Psoas muscle (tissue), 8 donors: ENCODE measurements around the gene CISH. TPM values are rescaled to one million over a fixed set of nuclear protein-coding genes. Genes with fewer than 3 reads are reported as not detected.

Experiments
- ATAC-seq, 4 donors: fragments of 200-7000 bp; cut with Tn5 transposase; one replicate each; pipeline ENCODE4 v1.9.1; 2020; ENCODE audit warnings: moderate library complexity in 3 of 4, mild to moderate bottlenecking in 2 of 4
- DNase-seq, 2 donors: peaks; one replicate each; pipeline ENCODE4 v3.0.0-alpha.2; 2020
- H3K27ac ChIP-seq: fragments of 200-600 bp; one replicate; pipeline ENCODE4 v1.8.0; 2022
- H3K27me3 ChIP-seq, 3 donors: fragments of 200-600 bp in 1 of 3; one replicate each; pipeline versions ENCODE4 v1.6.1 to v1.8.0; 2013 to 2022; ENCODE audit warnings: low read length in 2 of 3, mild to moderate bottlenecking in 2 of 3, moderate library complexity in 1 of 3; ENCODE audit not compliant: insufficient read depth in 3 of 3
- H3K36me3 ChIP-seq, 2 donors: fragments of 200-600 bp in 1 of 2; one replicate each; pipeline versions ENCODE4 v1.6.1 to v1.8.0; 2013 to 2022; ENCODE audit warnings: low read depth in 1 of 2, mild to moderate bottlenecking in 1 of 2, moderate library complexity in 1 of 2; ENCODE audit not compliant: insufficient read depth in 1 of 2
- H3K4me1 ChIP-seq: fragments of 200-600 bp; one replicate; pipeline ENCODE4 v1.8.0; 2022
- H3K4me3 ChIP-seq: fragments of 200-600 bp; one replicate; pipeline ENCODE4 v1.8.0; 2022; ENCODE audit warnings: mild to moderate bottlenecking
- H3K9me3 ChIP-seq: fragments of 200-600 bp; one replicate; pipeline ENCODE4 v1.8.0; 2022
- CTCF ChIP-seq: fragments of 200-600 bp; IDR thresholded peaks from one replicate; pipeline ENCODE4 v1.8.0; 2022; ENCODE audit warnings: antibody characterized with exemption
- WGBS, 3 donors: extraction: QIAGEN DNeasy Blood & Tissue Kit; methylation state at CpG; one replicate each; pipeline versions ENCODE4 v1.1.6 to v1.1.7; 2013; 5-methylcytosine and 5-hydroxymethylcytosine counted together
- intact Hi-C, 2 donors: fragments of 100-400 bp; cut with DNase I; formaldehyde crosslinking; loops; one replicate each; pipeline versions ENCODE4 v1.11.0 to v1.14.2; 2022
- polyA plus RNA-seq, 3 donors: library from polyadenylated mRNA; stranded (reverse); fragments of 200-250 nt; gene quantifications; one replicate each; pipeline ENCODE4 v1.2.3, GENCODE V29; 2013
- total RNA-seq, 4 donors: library from RNA; stranded (reverse); fragmentation: NEBNext Ultra II Directional in 2 of 4; extraction: Animal tissue kit (Norgen Biotek cat#: 25700) in 2 of 4; gene quantifications; one replicate each; pipeline versions ENCODE4 v1.2.1 to v1.2.4, GENCODE V29; 2021 to 2023
- donor health status: healthy with polysubstance abuse.
- donor health status: DM: no; HTN: no; CAD: no; lungs with moderate emphysema.
- donor health status: Bipolar disorder and iron deficiency.
- donor health status: healthy.
- donor health status: DM: yes; HTN: yes; CAD: no.
- donor health status: DM: no; HTN: no; CAD: no.
- donor health status: DM: no; HTN: no; CAD: no.
- donor health status: DM: yes; HTN: yes; CAD: no.

CISH gene
- total and polyA plus RNA-seq, 7 donors: 12.8 to 75.1 (median 26.3) TPM

- 22 to 90% (median 54%) methylated on average over 1 of the region's 1 CpG for WGBS, 3 donors
- Histone ChIP-seq H3K9me3 (no peaks in the 10 kb centered on the region), H3K4me1 (peaks cover 30% of the 10 kb centered on the region), H3K4me3 (no peak overlapping the region), H3K27ac (peak overlapping the region; percentile 61), H3K27me3 (no peaks in the 10 kb centered on the region), H3K36me3 (peaks cover 9 to 38% of the 10 kb centered on the region in 2 donors)
- intact Hi-C loops: no loop called here
- TF ChIP-seq CTCF: no peak
- ATAC-seq: peak in 1 of 4 donors; percentile 11
- no peak for DNase-seq
Observed at GRCh38 chr3:50650018-50650417, 38.4 kb upstream of the CISH start.

GRCh38 chr3:50649451-50649931, 37.9 kb upstream of the CISH start:
- intact Hi-C loops: no loop called here
- DNase-seq: peak in 1 of 2 donors; percentile 68
- ATAC-seq: peak; percentile 25 to 66 (median 52)
- Histone ChIP-seq H3K4me3 (no peak overlapping the region), H3K9me3 (no peaks in the 10 kb centered on the region), H3K27me3 (no peaks in the 10 kb centered on the region), H3K27ac (peak overlapping the region; percentile 61), H3K36me3 (peaks cover 9 to 43% of the 10 kb centered on the region in 2 donors), H3K4me1 (peaks cover 30% of the 10 kb centered on the region)
- TF ChIP-seq CTCF: no peak
- WGBS, 3 donors: 25 to 34% (median 30%) methylated on average over 8 of the region's 8 CpGs

- peak in 2 of 4 donors; percentile 1 for ATAC-seq
- H3K27ac ChIP-seq: peak overlapping the region; percentile 61
Observed at GRCh38 chr3:50648944-50649343, 37.4 kb upstream of the CISH start.

GRCh38 chr3:50648313-50648712, 36.7 kb upstream of the CISH start:
- Histone ChIP-seq H3K27ac (peak overlapping the region; percentile 61), H3K9me3 (no peaks in the 10 kb centered on the region), H3K36me3 (peaks cover 11 to 55% of the 10 kb centered on the region in 2 donors), H3K4me1 (peaks cover 30% of the 10 kb centered on the region), H3K4me3 (no peak overlapping the region), H3K27me3 (no peaks in the 10 kb centered on the region)
- no peak for DNase-seq
- WGBS, 3 donors: 64 to 68% (median 67%) methylated on average over 6 of the region's 6 CpGs
- no peak for ATAC-seq
- intact Hi-C loops: no loop called here
- no peak for TF ChIP-seq CTCF

More at GRCh38 chr3:50648944-50649343, 37.4 kb upstream of the CISH start:
- intact Hi-C loops: no loop called here
- H3K36me3 ChIP-seq: peaks cover 11 to 49% of the 10 kb centered on the region in 2 donors
- H3K9me3 ChIP-seq: no peaks in the 10 kb centered on the region
- no peak for TF ChIP-seq CTCF
- peaks cover 30% of the 10 kb centered on the region for H3K4me1 ChIP-seq
- no peak overlapping the region for H3K4me3 ChIP-seq
- no peaks in the 10 kb centered on the region for H3K27me3 ChIP-seq
- WGBS, 3 donors: 53 to 68% (median 61%) methylated on average over 2 of the region's 2 CpGs
- DNase-seq: no peak

GRCh38 chr3:50645378-50645777, 33.8 kb upstream of the CISH start:
- ATAC-seq (no peak), DNase-seq (no peak)
- no peak overlapping the region for H3K4me3 ChIP-seq
- peaks cover 22% of the 10 kb centered on the region for H3K4me1 ChIP-seq
- H3K9me3 ChIP-seq: no peaks in the 10 kb centered on the region
- no peaks in the 10 kb centered on the region for H3K27me3 ChIP-seq
- no peak overlapping the region for H3K27ac ChIP-seq
- 83 to 91% (median 84%) methylated on average over 2 of the region's 2 CpGs for WGBS, 3 donors
- TF ChIP-seq CTCF: no peak
- peaks cover 17 to 84% of the 10 kb centered on the region in 2 donors for H3K36me3 ChIP-seq
- intact Hi-C loops: no loop called here
